Gastrocnemius medialis (tissue), 4 donors: ENCODE data around the gene HTRA3.

Experiments used
- POLR2A ChIP-seq, 2 donors: fragments of 450-650 bp; IDR thresholded peaks; one replicate each; pipeline ENCODE4 v1.6.1; 2017; ENCODE audit warnings: antibody characterized with exemption in 2 of 2, mild to moderate bottlenecking in 2 of 2, moderate library complexity in 2 of 2
- TF ChIP-seq, protein P1 (sequence below), 5 experiments: fragments of 450-650 bp in 3 of 5; fragments of 200-600 bp in 2 of 5; sonication (generic) in 2 of 5; IDR thresholded peaks in 4 of 5; conservative IDR thresholded peaks in 1 of 5; 1 replicate in 4 of 5; 2 replicates in 1 of 5; pipeline ENCODE4 v1.5.1; 2016 to 2019; ENCODE audit warnings: antibody characterized with exemption in 5 of 5, mild to moderate bottlenecking in 3 of 5, moderate library complexity in 3 of 5

GRCh38 chr4:8333726-8334460, 64.3 kb downstream of the HTRA3 start:
- no peak for TF ChIP-seq POLR2A (IDR thresholded peaks at IDR 0.05)
- TF ChIP-seq, protein P1, sequence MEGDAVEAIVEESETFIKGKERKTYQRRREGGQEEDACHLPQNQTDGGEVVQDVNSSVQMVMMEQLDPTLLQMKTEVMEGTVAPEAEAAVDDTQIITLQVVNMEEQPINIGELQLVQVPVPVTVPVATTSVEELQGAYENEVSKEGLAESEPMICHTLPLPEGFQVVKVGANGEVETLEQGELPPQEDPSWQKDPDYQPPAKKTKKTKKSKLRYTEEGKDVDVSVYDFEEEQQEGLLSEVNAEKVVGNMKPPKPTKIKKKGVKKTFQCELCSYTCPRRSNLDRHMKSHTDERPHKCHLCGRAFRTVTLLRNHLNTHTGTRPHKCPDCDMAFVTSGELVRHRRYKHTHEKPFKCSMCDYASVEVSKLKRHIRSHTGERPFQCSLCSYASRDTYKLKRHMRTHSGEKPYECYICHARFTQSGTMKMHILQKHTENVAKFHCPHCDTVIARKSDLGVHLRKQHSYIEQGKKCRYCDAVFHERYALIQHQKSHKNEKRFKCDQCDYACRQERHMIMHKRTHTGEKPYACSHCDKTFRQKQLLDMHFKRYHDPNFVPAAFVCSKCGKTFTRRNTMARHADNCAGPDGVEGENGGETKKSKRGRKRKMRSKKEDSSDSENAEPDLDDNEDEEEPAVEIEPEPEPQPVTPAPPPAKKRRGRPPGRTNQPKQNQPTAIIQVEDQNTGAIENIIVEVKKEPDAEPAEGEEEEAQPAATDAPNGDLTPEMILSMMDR (IDR thresholded peaks at IDR 0.05 in 4 of 5, conservative IDR thresholded peaks at IDR 0.05 in 1 of 5) = no peak
